WERI-Rb-1 (cell line): ENCODE data around the gene FOXN3.

Source experiments
- DNase-seq: peaks from one replicate; pipeline ENCODE4 v3.0.0-alpha.2; 2020
- H3K27ac ChIP-seq: fragments of 250-450 bp; sonication (Bioruptor Pico); 2 replicates; pipeline ENCODE4 v1.5.1; 2020; ENCODE audit warnings: mild to moderate bottlenecking, moderate library complexity
- H3K27me3 ChIP-seq: fragments of 250-450 bp; sonication (Bioruptor Pico); 2 replicates; pipeline ENCODE4 v1.5.1; 2021; ENCODE audit warnings: mild to moderate bottlenecking, low read depth, moderate library complexity; ENCODE audit not compliant: insufficient read depth, severe bottlenecking
- H3K36me3 ChIP-seq: fragments of 250-450 bp; sonication (Bioruptor Pico); 2 replicates; pipeline ENCODE4 v1.5.1; 2020; ENCODE audit warnings: mild to moderate bottlenecking, moderate library complexity
- H3K4me3 ChIP-seq: 2 replicates; pipeline ENCODE4 v1.5.1; 2011; ENCODE audit warnings: low read depth, mild to moderate bottlenecking, control low read depth, low read length
- H3K9me3 ChIP-seq: fragments of 250-450 bp; sonication (Bioruptor Pico); 2 replicates; pipeline ENCODE4 v1.5.1; 2021; ENCODE audit warnings: mild to moderate bottlenecking, moderate library complexity; ENCODE audit not compliant: severe bottlenecking
- CTCF ChIP-seq: IDR thresholded peaks from 2 replicates; pipeline ENCODE4 v1.5.1; 2011; ENCODE audit warnings: low read depth, mild to moderate bottlenecking, control low read depth, inconsistent platforms, low read length

FOXN3 gene

GRCh38 chr14:89237921-89238529, 179.0 kb downstream of the FOXN3 start:
- Histone ChIP-seq H3K36me3 (no peaks in the 10 kb centered on the region), H3K27me3 (no peaks in the 10 kb centered on the region), H3K27ac (no peak overlapping the region), H3K4me3 (no peak overlapping the region), H3K9me3 (no peaks in the 10 kb centered on the region)
- peak; percentile 31 for TF ChIP-seq CTCF
- no peak for DNase-seq

GRCh38 chr14:89236851-89237250, 180.2 kb downstream of the FOXN3 start:
- Histone ChIP-seq H3K4me3 (no peak overlapping the region), H3K9me3 (no peaks in the 10 kb centered on the region), H3K36me3 (no peaks in the 10 kb centered on the region), H3K27me3 (no peaks in the 10 kb centered on the region), H3K27ac (no peak overlapping the region)
- TF ChIP-seq CTCF: no peak
- DNase-seq: no peak

GRCh38 chr14:89233184-89233583, 183.8 kb downstream of the FOXN3 start:
- Histone ChIP-seq H3K27me3 (no peaks in the 10 kb centered on the region), H3K9me3 (no peaks in the 10 kb centered on the region), H3K36me3 (no peaks in the 10 kb centered on the region), H3K27ac (no peak overlapping the region), H3K4me3 (no peak overlapping the region)
- no peak for TF ChIP-seq CTCF
- DNase-seq: no peak

GRCh38 chr14:89232265-89233070, 184.6 kb downstream of the FOXN3 start:
- H3K4me3 ChIP-seq: no peak overlapping the region
- no peak for DNase-seq
- H3K9me3 ChIP-seq: no peaks in the 10 kb centered on the region
- H3K27me3 ChIP-seq: no peaks in the 10 kb centered on the region
- TF ChIP-seq CTCF: no peak
- no peak overlapping the region for H3K27ac ChIP-seq
- no peaks in the 10 kb centered on the region for H3K36me3 ChIP-seq

- Histone ChIP-seq H3K36me3 (no peaks in the 10 kb centered on the region), H3K27ac (no peak overlapping the region), H3K27me3 (no peaks in the 10 kb centered on the region), H3K9me3 (no peaks in the 10 kb centered on the region), H3K4me3 (no peak overlapping the region)
- no peak for DNase-seq
- TF ChIP-seq CTCF: no peak
These were observed 185.5 kb downstream of the FOXN3 start for GRCh38 chr14:89231426-89232113.
